ENCODE measurements around the gene PCYT1B.

Gene PCYT1B

GRCh38 chrX:24525455-24525854 lies 121.7 kb downstream of the PCYT1B start:
- no peak for DNase-seq (ENCODE audit: low read depth)

GRCh38 chrX:24520472-24520871 lies 126.7 kb downstream of the PCYT1B start:
- DNase-seq (ENCODE audit: low read depth), result no peak

- no peak for DNase-seq (ENCODE audit: low read depth)
Measured at GRCh38 chrX:24515447-24515846, 131.7 kb downstream of the PCYT1B start.

- no peak for DNase-seq (ENCODE audit: low read depth)
Measured at GRCh38 chrX:24513416-24513815, 133.7 kb downstream of the PCYT1B start.

- no peak for DNase-seq (ENCODE audit: low read depth)
Measured at GRCh38 chrX:24508375-24508774, 138.8 kb downstream of the PCYT1B start.
